ENCODE measurements around the gene TMEM183A. TPM values are rescaled to one million over a fixed set of nuclear protein-coding genes. Genes with fewer than 3 reads are reported as not detected.
"Not testable (repeated sequence)": the region's sequence is repeated elsewhere in the genome, so short reads cannot be mapped to it uniquely, and the experiment has no call there.

Gene TMEM183A
- total and polyA plus RNA-seq, 12 donors, result 23.4 to 67.2 (median 52.8) TPM

- Histone ChIP-seq H3K27ac (no peak overlapping the region), H3K36me3 (replicated peaks in 1 of 2) (no peaks in the 10 kb centered on the region), H3K4me3 (no peak overlapping the region), H3K4me1 (replicated peaks in 1 of 2) (no peaks in the 10 kb centered on the region), H3K9me3 (replicated peaks in 1 of 3) (no peaks in the 10 kb centered on the region), H3K27me3 (peaks cover 3% of the 10 kb centered on the region)
- peak; percentile 29 to 82 (median 62) for DNase-seq
- TF ChIP-seq, protein P1, sequence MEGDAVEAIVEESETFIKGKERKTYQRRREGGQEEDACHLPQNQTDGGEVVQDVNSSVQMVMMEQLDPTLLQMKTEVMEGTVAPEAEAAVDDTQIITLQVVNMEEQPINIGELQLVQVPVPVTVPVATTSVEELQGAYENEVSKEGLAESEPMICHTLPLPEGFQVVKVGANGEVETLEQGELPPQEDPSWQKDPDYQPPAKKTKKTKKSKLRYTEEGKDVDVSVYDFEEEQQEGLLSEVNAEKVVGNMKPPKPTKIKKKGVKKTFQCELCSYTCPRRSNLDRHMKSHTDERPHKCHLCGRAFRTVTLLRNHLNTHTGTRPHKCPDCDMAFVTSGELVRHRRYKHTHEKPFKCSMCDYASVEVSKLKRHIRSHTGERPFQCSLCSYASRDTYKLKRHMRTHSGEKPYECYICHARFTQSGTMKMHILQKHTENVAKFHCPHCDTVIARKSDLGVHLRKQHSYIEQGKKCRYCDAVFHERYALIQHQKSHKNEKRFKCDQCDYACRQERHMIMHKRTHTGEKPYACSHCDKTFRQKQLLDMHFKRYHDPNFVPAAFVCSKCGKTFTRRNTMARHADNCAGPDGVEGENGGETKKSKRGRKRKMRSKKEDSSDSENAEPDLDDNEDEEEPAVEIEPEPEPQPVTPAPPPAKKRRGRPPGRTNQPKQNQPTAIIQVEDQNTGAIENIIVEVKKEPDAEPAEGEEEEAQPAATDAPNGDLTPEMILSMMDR (IDR thresholded peaks at IDR 0.05), result peak; percentile 68 to 88 (median 74)
- no peak for TF ChIP-seq POLR2A (IDR thresholded peaks at IDR 0.05)
- 40 to 45% (median 43%) methylated on average over 14 of the region's 14 CpGs for WGBS, 4 donors
- intact Hi-C loops (cut with DNase I), result loop anchor here in 1 of 2 donors (10.0 kb wide), 1 partner anchor 244 kb away; no protein-coding TSS in a partner anchor
Measured at GRCh38 chr1:202998836-202999750, 8.1 kb upstream of the TMEM183A start.

DNA sequence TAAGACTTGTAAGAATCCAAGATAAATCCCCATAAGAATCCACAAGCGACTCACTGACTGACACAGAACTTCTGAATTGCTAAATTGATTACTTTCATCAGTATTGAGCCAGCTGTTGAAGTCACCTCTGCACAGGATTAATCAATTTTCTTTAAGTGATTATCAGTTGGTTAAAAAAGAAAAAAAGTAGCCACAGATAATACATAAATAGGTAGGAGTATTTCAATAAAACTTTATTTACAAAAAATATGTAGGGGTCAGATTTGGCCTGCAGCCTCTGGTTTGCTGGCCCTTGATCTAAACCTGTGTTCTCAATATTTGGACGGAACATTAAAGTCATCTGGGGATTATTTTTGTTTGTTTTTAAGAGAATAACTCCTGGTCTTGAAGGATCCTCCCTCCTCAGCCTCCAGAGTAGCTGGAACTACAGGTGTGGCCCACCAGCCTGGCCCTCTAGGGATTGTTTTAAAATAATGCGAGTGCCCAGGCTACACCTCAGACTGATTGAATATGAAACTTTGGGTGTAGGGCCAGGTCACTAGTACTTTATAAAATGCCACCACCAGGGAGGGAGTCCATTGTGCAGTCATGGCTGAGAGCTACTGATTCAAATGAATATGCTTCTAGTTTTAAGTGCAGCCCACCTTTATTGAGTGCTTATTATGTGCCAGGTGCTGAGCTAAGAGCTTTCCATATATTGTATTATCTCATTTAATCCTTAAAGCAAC lies 6.8 kb upstream of the TMEM183A start:
- WGBS, 4 donors, result 48 to 79% (median 72%) methylated on average over 3 of the region's 3 CpGs
- no peaks in the 10 kb centered on the region for H3K36me3 ChIP-seq (replicated peaks in 1 of 2)
- TF ChIP-seq, protein P1 (IDR thresholded peaks at IDR 0.05), result no peak
- no peak for TF ChIP-seq POLR2A (IDR thresholded peaks at IDR 0.05)
- no peaks in the 10 kb centered on the region for H3K9me3 ChIP-seq (replicated peaks in 1 of 3)
- H3K27me3 ChIP-seq, result peaks cover 3% of the 10 kb centered on the region
- intact Hi-C loops (cut with DNase I), result no loop called here
- no peaks in the 10 kb centered on the region for H3K4me1 ChIP-seq (replicated peaks in 1 of 2)
- no peak overlapping the region for H3K27ac ChIP-seq
- no peak overlapping the region for H3K4me3 ChIP-seq
- no peak for DNase-seq

DNA sequence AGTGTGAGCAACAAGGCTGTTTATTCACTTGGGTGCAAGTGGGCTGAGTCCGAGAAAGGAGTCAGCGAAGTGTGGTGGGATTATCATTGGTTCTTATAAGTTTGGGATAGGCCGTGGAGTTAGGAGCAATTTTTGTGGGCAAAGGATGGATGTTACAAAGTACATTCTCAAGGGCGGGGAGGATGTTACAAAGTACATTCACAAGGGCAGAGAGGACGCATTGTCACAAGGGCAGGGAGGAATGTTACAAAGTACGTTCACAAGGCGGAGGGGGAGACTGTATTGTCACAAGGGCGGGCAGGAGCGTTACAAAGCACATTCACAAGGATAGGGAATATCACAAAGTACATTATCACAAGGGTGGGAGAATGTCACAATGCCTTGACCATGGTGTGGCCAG lies 5.2 kb upstream of the TMEM183A start:
- intact Hi-C loops (cut with DNase I), result no loop called here
- WGBS, 4 donors, result 78 to 84% (median 79%) methylated on average over 9 of the region's 9 CpGs

GRCh38 chr1:203002951-203003350 lies 4.2 kb upstream of the TMEM183A start:
- intact Hi-C loops (cut with DNase I), result no loop called here
- WGBS, 4 donors, result 79 to 92% (median 83%) methylated on average over 1 of the region's 1 CpG
- no peak overlapping the region for H3K4me3 ChIP-seq

More for the DNA sequence above, 5.2 kb upstream of the TMEM183A start:
- Histone ChIP-seq H3K27me3 (no peaks in the 10 kb centered on the region), H3K4me1 (replicated peaks in 1 of 2) (peaks cover 0 to 3% of the 10 kb centered on the region in 2 donors), H3K4me3 (no peak overlapping the region), H3K9me3 (replicated peaks in 1 of 3) (no peaks in the 10 kb centered on the region), H3K36me3 (replicated peaks in 1 of 2) (no peaks in the 10 kb centered on the region), H3K27ac (no peak overlapping the region)
- TF ChIP-seq, protein P1 (IDR thresholded peaks at IDR 0.05), result no peak
- DNase-seq, result no peak

GRCh38 chr1:203005395-203006142 lies 1.6 kb upstream of the TMEM183A start:
- H3K4me3 ChIP-seq; H3K27me3 ChIP-seq; intact Hi-C loops (cut with DNase I); H3K9me3 ChIP-seq (replicated peaks in 1 of 3): not testable (repeated sequence)
- Histone ChIP-seq H3K27ac (peak overlapping the region in 1 of 5 donors; percentile 89), H3K4me1 (replicated peaks in 1 of 2) (peaks cover 7 to 22% of the 10 kb centered on the region in 2 donors), H3K36me3 (replicated peaks in 1 of 2) (peaks cover 0 to 17% of the 10 kb centered on the region in 2 donors)
- WGBS, 4 donors, result 62 to 72% (median 68%) methylated on average over 17 of the region's 17 CpGs
- DNase-seq, result peak in 1 of 7 donors; percentile 9

More at GRCh38 chr1:203002951-203003350, 4.2 kb upstream of the TMEM183A start:
- H3K4me1 ChIP-seq (replicated peaks in 1 of 2), result peaks cover 2 to 4% of the 10 kb centered on the region in 2 donors
- H3K9me3 ChIP-seq (replicated peaks in 1 of 3), result no peaks in the 10 kb centered on the region
- H3K36me3 ChIP-seq (replicated peaks in 1 of 2), result no peaks in the 10 kb centered on the region
- DNase-seq, result no peak
- H3K27ac ChIP-seq, result no peak overlapping the region
- H3K27me3 ChIP-seq, result no peaks in the 10 kb centered on the region
- TF ChIP-seq POLR2A (IDR thresholded peaks at IDR 0.05), result no peak
- TF ChIP-seq, protein P1 (IDR thresholded peaks at IDR 0.05), result no peak
